Lung (tissue), 12 donors: ENCODE results near the gene TAS2R41. TPM values are rescaled to one million over a fixed set of nuclear protein-coding genes. Genes with fewer than 3 reads are reported as not detected.
A peak's percentile ranks its signal among the peaks of the same experiment; 100 is the strongest.

Experiments
- ATAC-seq: fragments of 200-7000 bp; cut with Tn5 transposase; one replicate; pipeline ENCODE4 v1.9.1; 2020; ENCODE audit warnings: moderate number of reproducible peaks; ENCODE audit not compliant: insufficient read depth, low FRiP score
- DNase-seq, 3 donors: peaks; one replicate each; pipeline ENCODE4 v3.0.0-alpha.2; 2013 to 2017
- H3K27ac ChIP-seq, 2 donors: one replicate each; pipeline ENCODE4 v1.5.1; 2013; ENCODE audit warnings: mild to moderate bottlenecking in 2 of 2, moderate library complexity in 2 of 2, control low read depth in 1 of 2, inconsistent platforms in 1 of 2, low read depth in 1 of 2, low read length in 1 of 2
- H3K27me3 ChIP-seq, 3 donors: one replicate each; pipeline ENCODE4 v1.5.1; 2013; ENCODE audit warnings: low read length in 2 of 3; ENCODE audit not compliant: control insufficient read depth in 3 of 3, insufficient read depth in 3 of 3
- H3K36me3 ChIP-seq, 4 donors: one replicate each; pipeline ENCODE4 v1.5.1; 2013; ENCODE audit warnings: low read length in 4 of 4, mild to moderate bottlenecking in 1 of 4, moderate library complexity in 1 of 4; ENCODE audit not compliant: control insufficient read depth in 4 of 4, insufficient read depth in 4 of 4
- H3K4me1 ChIP-seq, 5 donors: one replicate each; pipeline ENCODE4 v1.5.1; 2013; ENCODE audit warnings: low read length in 5 of 5, mild to moderate bottlenecking in 2 of 5, moderate library complexity in 1 of 5; ENCODE audit not compliant: control insufficient read depth in 5 of 5, insufficient read depth in 5 of 5
- H3K4me3 ChIP-seq: one replicate; pipeline ENCODE4 v1.5.1; 2013; ENCODE audit warnings: mild to moderate bottlenecking, control low read depth, moderate library complexity
- H3K9ac ChIP-seq, 2 donors: one replicate each; pipeline ENCODE4 v1.5.1; 2013; ENCODE audit warnings: low read length in 2 of 2, control low read depth in 1 of 2; ENCODE audit not compliant: insufficient read depth in 1 of 2
- H3K9me3 ChIP-seq, 4 donors: one replicate each; pipeline ENCODE4 v1.5.1; 2013; ENCODE audit warnings: low read length in 3 of 4, mild to moderate bottlenecking in 1 of 4, moderate library complexity in 1 of 4; ENCODE audit not compliant: control insufficient read depth in 4 of 4, insufficient read depth in 3 of 4
- WGBS, 2 donors: extraction: QIAGEN DNeasy Blood & Tissue Kit; methylation state at CpG; one replicate each; pipeline ENCODE4 v1.1.7; 2013; 5-methylcytosine and 5-hydroxymethylcytosine counted together
- polyA plus RNA-seq, 2 donors: library from polyadenylated mRNA; stranded (reverse); fragments of 200-250 nt; gene quantifications; one replicate each; pipeline ENCODE4 v1.2.1, GENCODE V29; 2013
- total RNA-seq, 2 donors: library from RNA; depleted of rRNA in 1 of 2; stranded (reverse); fragments of >200 nt in 1 of 2; gene quantifications; one replicate each; pipeline ENCODE4 v1.2.1, GENCODE V29; 2014 to 2021
- TF ChIP-seq, protein P1 (sequence below): IDR thresholded peaks from 2 replicates; pipeline ENCODE4 v1.5.1; 2012; ENCODE audit warnings: mild to moderate bottlenecking; ENCODE audit errors: control extremely low read depth, extremely low read depth
- donor health status: control.
- donor health status: control.
- donor health status: Bipolar disorder and iron deficiency.
- donor health status: healthy.
- donor health status: DM: yes; HTN: yes; CAD: no.

The TAS2R41 gene
- total and polyA plus RNA-seq, 4 donors: 0.77 TPM; not detected in 3

DNA sequence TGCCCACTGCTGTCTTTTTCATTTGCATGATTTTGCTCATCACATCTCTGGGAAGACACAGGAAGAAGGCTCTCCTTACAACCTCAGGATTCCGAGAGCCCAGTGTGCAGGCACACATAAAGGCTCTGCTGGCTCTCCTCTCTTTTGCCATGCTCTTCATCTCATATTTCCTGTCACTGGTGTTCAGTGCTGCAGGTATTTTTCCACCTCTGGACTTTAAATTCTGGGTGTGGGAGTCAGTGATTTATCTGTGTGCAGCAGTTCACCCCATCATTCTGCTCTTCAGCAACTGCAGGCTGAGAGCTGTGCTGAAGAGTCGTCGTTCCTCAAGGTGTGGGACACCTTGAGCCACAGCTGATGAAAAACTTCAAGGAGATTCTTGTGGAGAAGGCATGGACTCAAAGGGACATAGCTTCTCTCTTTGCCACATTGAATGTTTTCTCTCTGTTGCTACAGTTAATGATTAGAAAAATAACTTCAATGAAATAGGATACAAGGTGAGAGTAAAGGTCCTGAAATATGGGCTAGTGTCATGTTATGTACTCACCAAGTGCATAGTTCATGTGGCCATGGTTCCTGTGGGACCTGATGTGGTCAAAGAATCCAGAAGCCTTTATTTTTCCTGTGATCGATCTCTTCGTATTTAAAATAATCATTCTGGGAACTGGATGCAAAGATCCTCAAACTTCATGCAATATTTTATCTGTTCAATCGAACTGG, 33.5 kb upstream of the TAS2R41 start:
- 96 to 97% methylated on average over 6 of the region's 6 CpGs for WGBS, 2 donors
- ATAC-seq (no peak), DNase-seq (no peak)
- Histone ChIP-seq H3K9me3 (peaks cover 0 to 1% (median 0%) of the 10 kb centered on the region in 4 donors), H3K36me3 (no peaks in the 10 kb centered on the region), H3K4me3 (no peak overlapping the region), H3K27ac (no peak overlapping the region), H3K9ac (no peak overlapping the region), H3K4me1 (no peaks in the 10 kb centered on the region), H3K27me3 (peaks cover 0 to 3% (median 0%) of the 10 kb centered on the region in 3 donors)
- TF ChIP-seq, protein P1, sequence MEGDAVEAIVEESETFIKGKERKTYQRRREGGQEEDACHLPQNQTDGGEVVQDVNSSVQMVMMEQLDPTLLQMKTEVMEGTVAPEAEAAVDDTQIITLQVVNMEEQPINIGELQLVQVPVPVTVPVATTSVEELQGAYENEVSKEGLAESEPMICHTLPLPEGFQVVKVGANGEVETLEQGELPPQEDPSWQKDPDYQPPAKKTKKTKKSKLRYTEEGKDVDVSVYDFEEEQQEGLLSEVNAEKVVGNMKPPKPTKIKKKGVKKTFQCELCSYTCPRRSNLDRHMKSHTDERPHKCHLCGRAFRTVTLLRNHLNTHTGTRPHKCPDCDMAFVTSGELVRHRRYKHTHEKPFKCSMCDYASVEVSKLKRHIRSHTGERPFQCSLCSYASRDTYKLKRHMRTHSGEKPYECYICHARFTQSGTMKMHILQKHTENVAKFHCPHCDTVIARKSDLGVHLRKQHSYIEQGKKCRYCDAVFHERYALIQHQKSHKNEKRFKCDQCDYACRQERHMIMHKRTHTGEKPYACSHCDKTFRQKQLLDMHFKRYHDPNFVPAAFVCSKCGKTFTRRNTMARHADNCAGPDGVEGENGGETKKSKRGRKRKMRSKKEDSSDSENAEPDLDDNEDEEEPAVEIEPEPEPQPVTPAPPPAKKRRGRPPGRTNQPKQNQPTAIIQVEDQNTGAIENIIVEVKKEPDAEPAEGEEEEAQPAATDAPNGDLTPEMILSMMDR: no peak

DNA sequence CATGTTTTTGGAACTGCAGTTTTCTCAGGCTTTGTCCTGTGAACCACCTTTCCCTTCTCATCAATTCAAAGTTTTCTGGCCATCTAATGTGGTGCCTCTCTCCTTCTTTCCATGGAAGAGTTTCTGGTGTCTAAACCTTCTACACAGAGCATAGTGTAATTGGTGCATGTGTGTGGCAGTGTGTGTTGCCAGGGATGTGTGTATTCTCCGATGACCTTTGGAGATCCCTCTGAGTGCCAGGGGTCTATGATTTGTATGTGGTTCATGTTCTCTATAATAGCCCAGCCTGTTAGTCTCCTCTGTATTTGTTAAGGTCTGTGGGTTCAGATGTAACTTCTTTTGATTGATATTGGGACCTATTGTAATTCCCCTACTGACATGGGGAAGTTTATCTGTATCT, 32.9 kb upstream of the TAS2R41 start:
- no peaks in the 10 kb centered on the region for H3K36me3 ChIP-seq
- H3K4me1 ChIP-seq: no peaks in the 10 kb centered on the region
- no peak overlapping the region for H3K27ac ChIP-seq
- no peak overlapping the region for H3K4me3 ChIP-seq
- DNase-seq (no peak), ATAC-seq (no peak)
- no peak overlapping the region for H3K9ac ChIP-seq
- 95 to 100% methylated on average over 1 of the region's 1 CpG for WGBS, 2 donors
- peaks cover 0 to 3% (median 0%) of the 10 kb centered on the region in 3 donors for H3K27me3 ChIP-seq
- TF ChIP-seq, protein P1: no peak
- peaks cover 0 to 1% (median 0%) of the 10 kb centered on the region in 4 donors for H3K9me3 ChIP-seq

DNA sequence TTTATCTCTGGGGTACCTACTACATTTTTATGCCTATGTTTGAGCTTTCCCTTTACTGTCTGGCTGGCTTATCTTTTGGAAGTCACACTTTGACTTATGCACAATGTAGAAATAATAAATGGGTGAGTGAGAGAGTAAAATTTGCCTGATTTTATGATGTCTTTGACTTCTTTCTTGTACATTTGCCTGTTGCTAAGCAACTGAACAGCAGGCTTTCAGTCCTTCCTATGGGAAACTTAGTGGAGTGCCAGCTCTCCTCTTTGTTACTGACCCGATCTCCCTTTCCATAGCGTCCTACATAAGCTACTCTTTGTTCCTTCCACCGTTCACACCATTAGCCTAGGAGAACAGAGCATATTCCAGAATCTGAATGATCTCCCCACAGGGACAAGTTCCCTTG, 30.2 kb upstream of the TAS2R41 start:
- no peak overlapping the region for H3K4me3 ChIP-seq
- peaks cover 0 to 3% (median 0%) of the 10 kb centered on the region in 5 donors for H3K4me1 ChIP-seq
- no peaks in the 10 kb centered on the region for H3K36me3 ChIP-seq
- WGBS, 2 donors: 57 to 76% methylated on average over 3 of the region's 3 CpGs
- TF ChIP-seq, protein P1: no peak
- H3K27me3 ChIP-seq: peaks cover 0 to 3% (median 0%) of the 10 kb centered on the region in 3 donors
- peaks cover 0 to 1% (median 0%) of the 10 kb centered on the region in 4 donors for H3K9me3 ChIP-seq
- peak in 2 of 3 donors; percentile 16 to 18 for DNase-seq
- H3K9ac ChIP-seq: no peak overlapping the region
- no peak overlapping the region for H3K27ac ChIP-seq
- no peak for ATAC-seq
